SK-N-DZ (cell line): ENCODE measurements around the gene UBE2E3.
"Not testable (repeated sequence)": the region's sequence is repeated elsewhere in the genome, so short reads cannot be mapped to it uniquely, and the experiment has no call there.

Source experiments
- DNase-seq: peaks from one replicate; pipeline ENCODE4 v3.0.0-alpha.2; 2015; ENCODE audit warnings: low spot score

The UBE2E3 gene

GRCh38 chr2:181025004-181025403 is 44.6 kb downstream of the UBE2E3 start:
- no peak for DNase-seq

DNA sequence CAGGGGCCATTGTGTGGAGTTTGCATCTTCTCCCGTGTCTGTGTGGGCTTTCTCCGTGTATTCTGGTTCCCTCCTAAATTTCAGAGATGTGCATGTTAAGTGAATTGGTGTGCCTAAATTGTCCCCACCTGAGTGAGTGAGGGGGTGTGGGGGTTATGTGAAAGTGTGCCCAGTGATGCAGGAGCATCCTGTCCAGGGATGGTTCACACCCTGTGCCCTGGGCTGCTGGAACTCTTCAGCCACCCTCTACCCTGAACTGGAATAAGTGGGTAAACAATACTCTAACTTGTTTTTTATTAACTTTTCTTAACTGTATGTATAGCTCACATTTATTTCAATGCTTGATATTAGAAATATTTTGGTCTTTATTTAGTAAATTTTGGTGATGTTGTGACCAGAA is 56.0 kb downstream of the UBE2E3 start:
- DNase-seq = no peak

GRCh38 chr2:181036848-181037603 is 56.6 kb downstream of the UBE2E3 start:
- no peak for DNase-seq

DNA sequence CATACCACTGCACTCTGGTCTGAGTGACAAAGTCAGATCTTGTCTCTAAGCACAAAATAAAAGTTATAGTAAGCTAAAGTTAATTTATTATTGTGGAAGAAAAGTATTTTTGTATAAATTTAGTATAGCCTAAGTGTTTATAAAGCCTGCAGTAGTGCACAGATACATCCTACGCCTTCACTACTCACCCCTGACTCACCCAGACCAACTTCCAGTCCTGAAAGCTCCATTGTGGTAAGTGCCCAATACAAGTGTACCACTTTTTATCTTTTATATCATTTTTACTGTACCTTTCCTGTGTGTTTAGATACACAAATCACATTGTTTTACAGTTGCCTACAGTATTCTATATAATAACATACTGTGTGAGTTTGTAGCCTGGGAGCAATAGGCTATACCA is 57.5 kb downstream of the UBE2E3 start:
- DNase-seq = no peak

DNA sequence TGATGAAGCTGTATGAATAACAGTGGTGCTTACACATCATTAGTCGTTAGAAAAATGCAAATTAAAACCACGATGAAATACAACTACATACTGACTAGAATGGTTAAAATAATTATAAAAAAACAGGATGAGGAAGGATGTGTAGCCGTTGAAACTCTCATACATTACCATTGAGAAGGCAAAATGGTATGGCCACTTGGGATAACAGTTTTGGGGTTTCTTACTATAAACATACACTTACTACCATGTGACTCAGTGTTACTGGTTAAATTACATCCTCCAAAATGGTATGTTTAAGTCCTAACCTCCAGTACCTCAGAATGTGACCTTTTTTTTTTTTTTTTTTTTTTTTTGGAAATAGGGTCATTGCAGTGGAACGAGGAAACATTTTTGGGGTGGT is 58.4 kb downstream of the UBE2E3 start:
- no peak for DNase-seq

- DNase-seq = not testable (repeated sequence)
Observed at GRCh38 chr2:181040839-181041238, 60.4 kb downstream of the UBE2E3 start.

DNA sequence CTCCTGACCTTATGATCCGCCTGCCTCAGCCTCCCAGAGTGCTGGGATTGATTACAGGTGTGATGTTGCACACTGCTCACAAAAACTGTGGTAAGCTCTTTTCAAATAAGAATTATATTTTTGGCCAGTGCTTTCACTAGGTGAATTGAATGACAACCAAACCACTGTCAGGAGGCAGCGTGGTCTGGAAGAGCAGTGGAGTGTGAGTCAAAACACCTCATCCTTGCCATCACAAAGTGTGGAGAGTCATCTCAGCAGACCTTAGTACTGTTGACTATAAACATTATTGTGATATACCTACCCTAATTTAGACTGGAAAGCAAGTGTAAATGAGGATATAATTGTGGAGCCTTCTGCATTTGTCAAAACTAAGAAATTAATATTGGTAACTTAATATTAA is 61.3 kb downstream of the UBE2E3 start:
- no peak for DNase-seq

DNA sequence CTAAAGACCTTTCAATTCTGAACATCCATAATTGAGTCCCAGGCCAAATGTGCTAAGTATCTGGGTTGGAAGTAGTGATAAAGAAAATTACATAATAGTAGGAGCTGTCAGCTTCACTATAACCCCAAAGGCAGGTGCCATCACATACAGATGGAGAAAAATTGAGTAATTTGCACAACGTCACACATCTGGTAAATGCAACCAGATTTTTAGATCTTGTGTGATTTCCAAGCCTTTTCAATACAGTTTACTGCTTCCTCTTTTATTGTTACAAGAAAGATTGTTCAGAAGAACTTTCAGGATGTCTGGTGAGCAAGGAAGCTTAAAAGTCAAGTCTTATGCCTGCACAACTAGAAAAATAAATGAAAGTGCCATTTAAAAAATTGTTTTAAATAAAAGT is 62.3 kb downstream of the UBE2E3 start:
- no peak for DNase-seq

- DNase-seq = no peak
Observed at GRCh38 chr2:181046833-181047232, 66.4 kb downstream of the UBE2E3 start.

DNA sequence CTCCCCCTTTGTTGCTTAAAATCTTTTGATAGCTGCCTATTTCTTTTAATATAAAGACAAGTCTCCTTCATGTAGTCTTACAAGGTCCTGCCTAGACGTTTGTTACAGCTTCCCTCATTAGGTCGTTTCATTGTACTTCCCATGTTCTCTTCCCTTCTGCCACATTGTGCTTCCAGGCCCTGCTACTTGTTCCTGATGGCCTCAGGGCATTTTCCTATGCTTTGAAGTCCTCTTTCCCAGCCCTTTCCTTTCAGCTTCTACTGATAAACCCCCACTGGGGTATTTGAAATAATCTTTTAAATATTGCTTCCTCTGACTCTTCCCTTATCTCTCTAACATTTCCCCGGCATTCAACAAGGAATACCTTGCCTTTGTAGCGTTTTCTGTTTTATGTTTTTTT is 67.4 kb downstream of the UBE2E3 start:
- no peak for DNase-seq

GRCh38 chr2:181051861-181052522 is 71.6 kb downstream of the UBE2E3 start:
- DNase-seq = no peak

DNA sequence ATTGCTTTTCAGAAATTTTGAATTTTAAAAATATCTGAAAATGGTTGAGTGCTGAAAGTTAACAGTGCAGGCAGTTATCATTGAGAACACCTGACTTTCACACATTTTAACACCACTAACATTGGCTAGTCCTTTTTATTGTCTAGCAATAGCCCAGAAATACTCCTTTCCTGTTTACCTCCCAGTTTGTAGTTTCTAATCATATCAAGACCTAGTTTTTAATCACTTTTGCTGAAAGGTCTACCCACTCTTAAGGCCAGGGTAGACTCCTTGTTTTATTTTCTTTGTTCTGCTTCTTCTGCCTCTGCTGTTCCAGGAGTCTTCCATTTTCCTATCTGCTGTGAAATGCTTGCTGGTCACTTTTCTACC is 72.1 kb downstream of the UBE2E3 start:
- no peak for DNase-seq

DNA sequence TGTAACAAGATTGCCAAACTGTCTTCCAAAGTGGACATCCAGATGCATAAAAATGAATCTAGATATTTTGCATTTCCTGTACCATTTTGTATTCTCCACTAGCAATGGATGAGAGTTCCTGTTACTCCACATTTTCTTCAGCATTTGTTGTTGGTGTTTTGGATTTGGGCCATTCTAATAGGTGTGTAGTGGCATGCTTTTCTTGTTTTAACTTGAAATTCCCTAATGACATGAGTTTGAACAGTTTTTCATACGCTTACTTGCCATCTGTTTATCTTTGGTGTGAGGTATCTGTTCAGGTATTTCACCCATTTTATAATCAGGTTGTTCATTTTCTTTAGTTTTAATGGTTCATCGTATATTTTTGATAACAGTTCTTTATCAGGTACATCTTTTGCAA is 73.9 kb downstream of the UBE2E3 start:
- DNase-seq = no peak

DNA sequence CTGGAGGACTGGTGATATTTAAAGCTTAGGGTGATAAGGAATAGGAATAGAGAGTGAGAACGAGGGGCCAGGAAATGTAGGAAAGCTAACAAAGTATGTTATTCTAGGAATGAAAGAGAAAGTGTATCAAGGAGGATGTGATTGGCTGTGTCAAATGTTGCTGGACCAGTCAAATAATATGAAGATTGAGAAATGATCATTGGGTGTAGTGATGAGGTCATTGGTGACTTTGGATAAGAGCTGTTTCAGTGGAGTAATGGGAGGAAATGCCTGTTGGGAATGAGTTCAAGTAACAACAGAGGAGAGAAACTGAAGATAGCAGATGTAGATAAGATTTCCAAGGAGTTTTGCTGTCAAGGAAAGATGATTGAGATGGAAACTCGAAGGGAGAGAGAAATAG is 74.4 kb downstream of the UBE2E3 start:
- DNase-seq = no peak

DNA sequence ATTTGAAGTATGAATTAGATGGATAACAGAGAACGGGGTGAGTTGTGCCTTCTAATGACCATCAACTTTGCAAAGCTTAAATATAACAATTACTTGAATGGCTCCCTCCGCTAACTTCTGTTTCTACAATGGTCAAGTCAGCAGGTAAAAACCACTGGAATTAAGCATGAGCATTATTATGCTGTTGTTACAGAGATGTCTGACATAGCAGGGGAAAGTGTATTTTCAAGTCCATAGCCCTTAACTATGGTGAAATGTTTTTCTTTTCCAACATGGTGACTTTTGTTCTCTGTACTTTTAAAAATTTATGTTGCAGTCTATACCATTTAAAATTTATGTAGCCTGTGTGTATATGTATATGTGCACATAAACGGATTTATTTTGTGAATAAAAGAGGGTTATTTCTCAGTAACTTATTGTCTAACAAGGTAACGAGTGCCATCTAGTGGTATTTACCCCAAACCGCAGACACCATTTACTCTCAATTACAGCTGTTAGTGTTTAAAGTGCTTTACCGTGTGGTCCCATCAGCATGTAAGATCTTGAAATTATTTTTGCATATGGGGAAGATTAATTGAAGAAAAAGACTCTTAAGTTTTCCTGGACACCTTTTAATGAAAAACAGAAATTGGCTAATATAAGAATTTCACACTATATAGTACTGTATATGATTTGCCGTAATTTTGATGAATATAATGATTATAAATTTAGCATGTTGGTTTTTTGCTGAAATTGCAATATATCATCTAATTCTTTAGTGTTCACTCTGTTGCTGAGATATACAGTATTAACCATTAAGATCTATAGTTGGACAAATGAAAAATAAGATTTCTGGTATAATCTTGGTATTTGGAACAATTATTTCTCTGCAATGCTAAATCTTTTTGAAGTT is 78.2 kb downstream of the UBE2E3 start:
- DNase-seq = peak; percentile 59

DNA sequence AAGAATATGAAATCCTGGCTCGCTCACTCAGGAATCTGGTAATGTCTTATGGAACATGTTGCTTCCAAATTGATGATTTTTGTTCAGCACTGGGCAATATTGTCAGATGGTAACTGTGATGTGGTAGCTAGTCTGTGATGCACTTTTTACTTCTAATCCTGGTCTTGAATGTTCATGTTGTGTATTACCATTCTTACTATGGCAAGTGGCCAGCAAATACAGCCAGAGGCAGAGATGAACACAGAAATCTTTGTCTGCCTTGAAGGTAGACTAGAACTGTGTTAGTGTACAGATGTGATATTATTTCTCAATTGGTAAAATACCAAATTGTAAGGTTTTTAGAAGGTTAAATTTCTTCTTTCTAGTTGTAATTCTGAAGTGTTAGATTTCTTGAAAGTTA is 83.3 kb downstream of the UBE2E3 start:
- no peak for DNase-seq

DNA sequence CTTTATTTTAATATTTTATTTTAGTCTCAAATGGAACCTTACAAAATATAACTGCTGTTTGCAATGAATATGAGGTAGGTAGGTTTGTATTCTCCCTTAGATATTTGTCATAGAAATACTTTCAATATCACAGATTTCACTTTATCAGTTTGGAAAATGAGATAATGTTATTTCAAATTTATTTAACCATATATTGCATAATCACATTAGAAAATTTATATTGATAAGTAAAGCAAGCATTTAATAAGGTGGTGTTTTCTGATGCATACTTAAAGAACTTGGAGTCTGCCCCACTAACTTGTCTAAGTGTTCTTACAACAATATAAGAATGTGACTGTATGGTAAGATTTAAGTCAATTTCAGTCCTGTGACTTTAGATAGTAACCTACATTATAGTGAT is 85.1 kb downstream of the UBE2E3 start:
- DNase-seq = no peak

- no peak for DNase-seq
Observed at GRCh38 chr2:181066333-181066732, 85.9 kb downstream of the UBE2E3 start.

GRCh38 chr2:181070119-181070835 is 89.9 kb downstream of the UBE2E3 start:
- no peak for DNase-seq

DNA sequence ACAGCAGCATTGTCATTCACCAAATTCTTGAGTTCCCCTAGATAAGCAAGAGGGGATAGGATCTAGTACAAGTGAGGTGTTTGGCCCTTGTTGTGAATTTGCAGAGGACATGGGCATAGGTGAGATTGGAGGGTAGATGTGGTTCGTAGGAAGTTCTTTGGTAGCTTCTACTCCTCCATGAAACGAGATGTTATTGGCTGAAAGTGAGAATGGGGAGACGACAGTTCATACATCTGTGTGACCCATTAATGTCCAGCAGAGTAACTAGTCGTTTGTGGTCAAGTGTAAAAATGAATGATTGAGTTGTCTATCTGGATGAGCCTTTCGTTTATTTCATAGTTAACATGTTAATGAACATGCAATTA is 90.4 kb downstream of the UBE2E3 start:
- no peak for DNase-seq

DNA sequence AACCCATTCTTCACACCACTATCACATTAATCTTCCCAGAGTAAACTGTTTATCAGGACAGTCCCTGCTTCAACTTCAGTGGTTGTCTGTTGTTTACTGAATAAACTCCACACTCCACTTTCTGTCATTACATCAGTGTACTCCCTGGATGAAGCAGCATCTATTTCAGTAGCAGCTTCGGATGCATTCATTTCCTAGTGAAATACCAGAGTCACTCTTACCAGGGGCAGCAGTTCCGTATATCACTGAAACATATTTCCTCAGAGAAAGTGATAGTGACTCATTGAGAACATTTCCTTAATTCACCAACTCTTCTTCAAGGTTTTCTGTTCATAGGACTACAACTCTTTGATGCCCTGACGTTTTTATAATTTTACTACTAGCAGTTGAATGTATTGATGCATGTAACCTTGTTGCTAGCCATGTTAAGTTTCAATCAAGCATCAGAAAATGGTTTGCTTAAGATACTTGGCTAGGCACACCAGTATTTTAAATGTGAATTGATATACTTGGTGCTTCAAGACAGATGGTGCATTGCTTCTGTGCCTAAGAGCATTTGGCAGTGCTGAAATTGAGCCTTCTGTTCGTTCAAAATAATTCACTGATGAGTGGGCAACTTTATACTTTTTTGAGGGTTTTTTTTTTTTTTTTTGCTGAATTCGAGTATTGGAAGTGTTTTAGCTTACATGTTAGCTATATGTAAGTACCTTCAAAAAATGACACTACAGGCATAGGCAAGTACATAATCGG is 92.3 kb downstream of the UBE2E3 start:
- DNase-seq = no peak
